HK-2 (cell line): ENCODE measurements around the gene MLYCD.

ENCODE experiments used
- DNase-seq: peaks from one replicate; pipeline ENCODE4 v3.0.0-alpha.2; 2018; ENCODE audit not compliant: unreplicated experiment

Gene MLYCD

GRCh38 chr16:83898463-83899271, at the start of gene MLYCD:
Gene MLYCD (plus strand): TSS chr16:83899115. CDS start chr16:83899145, 30 bp downstream.
- peak; percentile 85 for DNase-seq

GRCh38 chr16:83849421-83849820, 49.5 kb upstream of the MLYCD start:
- DNase-seq: no peak

GRCh38 chr16:83850947-83851346, 48.0 kb upstream of the MLYCD start:
- no peak for DNase-seq

GRCh38 chr16:83851473-83851872, 47.4 kb upstream of the MLYCD start:
- DNase-seq: no peak

- DNase-seq: no peak
These were observed 46.1 kb upstream of the MLYCD start for GRCh38 chr16:83852774-83853173.

GRCh38 chr16:83853834-83854233, 45.1 kb upstream of the MLYCD start:
- no peak for DNase-seq

GRCh38 chr16:83854420-83854819, 44.5 kb upstream of the MLYCD start:
- DNase-seq: no peak

- no peak for DNase-seq
These were observed 42.1 kb upstream of the MLYCD start for GRCh38 chr16:83856792-83857191.

- DNase-seq: no peak
These were observed 39.6 kb upstream of the MLYCD start for GRCh38 chr16:83859265-83859664.

GRCh38 chr16:83862661-83863060, 36.3 kb upstream of the MLYCD start:
- no peak for DNase-seq

- DNase-seq: no peak
These were observed 35.2 kb upstream of the MLYCD start for GRCh38 chr16:83863682-83864081.

GRCh38 chr16:83870830-83871229, 28.1 kb upstream of the MLYCD start:
- DNase-seq: no peak

GRCh38 chr16:83878838-83879237, 20.1 kb upstream of the MLYCD start:
- DNase-seq: no peak

GRCh38 chr16:83882163-83882885, 16.6 kb upstream of the MLYCD start:
- no peak for DNase-seq

- no peak for DNase-seq
These were observed 12.5 kb upstream of the MLYCD start for GRCh38 chr16:83886199-83886971.

- DNase-seq: no peak
These were observed 11.8 kb upstream of the MLYCD start for GRCh38 chr16:83887080-83887479.

GRCh38 chr16:83887564-83887963, 11.4 kb upstream of the MLYCD start:
- DNase-seq: no peak

- no peak for DNase-seq
These were observed 10.3 kb upstream of the MLYCD start for GRCh38 chr16:83888672-83889044.

GRCh38 chr16:83890359-83890758, 8.6 kb upstream of the MLYCD start:
- no peak for DNase-seq

GRCh38 chr16:83891742-83892141, 7.2 kb upstream of the MLYCD start:
- DNase-seq: no peak

- no peak for DNase-seq
These were observed 3.7 kb upstream of the MLYCD start for GRCh38 chr16:83895243-83895642.

- no peak for DNase-seq
These were observed 3.0 kb upstream of the MLYCD start for GRCh38 chr16:83895942-83896341.
